ENCODE data around the gene DCUN1D1. TPM values are rescaled to one million over a fixed set of nuclear protein-coding genes. Genes with fewer than 3 reads are reported as not detected.

DCUN1D1 gene
- total and polyA plus RNA-seq, 2 of the 8 experiments (the other 6 are each of a cell fraction or from before 2014, with no cell fraction given) = 6.8 to 70.3 TPM

GRCh38 chr3:182895513-182896112 is 84.7 kb downstream of the DCUN1D1 start:
- H2BK20ac ChIP-seq (ENCODE audit: low read length) = no peak overlapping the region
- H3K79me1 ChIP-seq (ENCODE audit: low read depth, low read length) = no peaks in the 10 kb centered on the region
- no peaks in the 10 kb centered on the region for H3K79me2 ChIP-seq (ENCODE audit: control insufficient read depth in 1 of 2, insufficient read depth in 2 of 2, low read length in 2 of 2)
- H2AFZ ChIP-seq (ENCODE audit: low read length) = no peak overlapping the region
- H4K91ac ChIP-seq (replicated peaks; ENCODE audit: insufficient read length, low read length) = no peak overlapping the region
- H2BK12ac ChIP-seq (ENCODE audit: low read depth, low read length) = no peak overlapping the region
- H4K5ac ChIP-seq (ENCODE audit: insufficient read length, low read depth, low read length) = no peak overlapping the region
- no peak overlapping the region for H3K23ac ChIP-seq (ENCODE audit: insufficient read length)
- no peak overlapping the region for H2BK120ac ChIP-seq (replicated peaks; ENCODE audit: low read depth, low read length)
- no peaks in the 10 kb centered on the region for H3K27me3 ChIP-seq (replicated peaks in 1 of 4; ENCODE audit: control insufficient read depth in 3 of 4, extremely low read depth in 1 of 4, insufficient read depth in 3 of 4, low read length in 3 of 4)
- DNase-seq (ENCODE audit: low read depth in 1 of 2, low spot score in 2 of 2) (no peak), FAIRE-seq (no peak)
- H2AK5ac ChIP-seq (ENCODE audit: low read depth, low read length) = no peak overlapping the region
- no peak overlapping the region for H3K4me3 ChIP-seq (ENCODE audit: extremely low read depth in 1 of 4, insufficient read depth in 2 of 4, low read depth in 3 of 4, low read length in 4 of 4)
- H3K18ac ChIP-seq (ENCODE audit: extremely low read depth, low read length) = no peak overlapping the region
- no peaks in the 10 kb centered on the region for H3K4me1 ChIP-seq (replicated peaks in 1 of 4; ENCODE audit: control insufficient read depth in 3 of 4, insufficient read depth in 4 of 4, low read length in 3 of 4)
- H3K4ac ChIP-seq (replicated peaks; ENCODE audit: insufficient read length, low read depth, low read length) = no peak overlapping the region
- H3K9ac ChIP-seq (replicated peaks in 1 of 4; ENCODE audit: extremely low read depth in 1 of 4, low read depth in 3 of 4, low read length in 3 of 4) = no peak overlapping the region
- H3K23me2 ChIP-seq (ENCODE audit: low read depth, low read length) = no peaks in the 10 kb centered on the region
- H3K9me3 ChIP-seq (ENCODE audit: insufficient read depth in 2 of 2, low read depth in 1 of 2, low read length in 1 of 2) = no peaks in the 10 kb centered on the region
- POLR2A ChIA-PET (ENCODE audit: partially characterized antibody) = no interaction called here
- 0 out of 8 replicates have a peak, but pooled peaks cover 0 to 3% (median 0%) of the 10 kb centered on the region in 4 experiments for H3K36me3 ChIP-seq (ENCODE audit: control insufficient read depth in 2 of 4, insufficient read depth in 4 of 4, low read length in 3 of 4)
- no peak overlapping the region for H4K8ac ChIP-seq (ENCODE audit: extremely low read depth, insufficient read depth, low read length)
- H3K27ac ChIP-seq (ENCODE audit: low read depth, low read length) = no peak overlapping the region
- H4K20me1 ChIP-seq (replicated peaks in 1 of 2; ENCODE audit: control insufficient read depth in 1 of 2, insufficient read depth in 2 of 2, low read length in 2 of 2) = no peaks in the 10 kb centered on the region
- H3K56ac ChIP-seq (replicated peaks; ENCODE audit: insufficient read length, low read depth, low read length) = no peak overlapping the region
- no peak overlapping the region for H3K4me2 ChIP-seq (ENCODE audit: insufficient read depth in 1 of 2, low read depth in 2 of 2, low read length in 2 of 2)
- H2BK5ac ChIP-seq (ENCODE audit: low read depth, low read length) = no peak overlapping the region
- CTCF ChIA-PET (ENCODE audit: partially characterized antibody) = no interaction called here
- no peak overlapping the region for H2BK15ac ChIP-seq (ENCODE audit: low read length)
- H3K14ac ChIP-seq (ENCODE audit: insufficient read length) = no peak overlapping the region
- WGBS, 2 experiments (ENCODE audit: extremely low coverage in 1 of 2, insufficient coverage in 1 of 2, insufficient read length in 1 of 2, insufficient replicate concordance in 2 of 2, low coverage in 1 of 2, low lambda C conversion rate in 2 of 2, missing lambda C conversion rate in 1 of 2) = 86% methylated on average over 8 of the region's 8 CpGs; no CpG with 5 or more reads in 1 of the 2 experiments
- TF ChIP-seq SIX5 (IDR thresholded peaks at IDR 0.05; ENCODE audit: low read depth, low read length) = no peak
- no peak for TF ChIP-seq EP300 (IDR thresholded peaks at IDR 0.05; ENCODE audit: borderline replicate concordance in 1 of 2, low read depth in 2 of 2, low read length in 2 of 2)
- TF ChIP-seq BCL11A (IDR thresholded peaks at IDR 0.05; ENCODE audit: low read depth in 2 of 2, low read length in 2 of 2) = no peak
- no peak for TF ChIP-seq SP4 (IDR thresholded peaks at IDR 0.05; ENCODE audit: low read length)
- no peak for TF ChIP-seq SIN3A (conservative IDR thresholded peaks at IDR 0.05 in 1 of 2, IDR thresholded peaks at IDR 0.05 in 1 of 2; ENCODE audit: low read depth in 1 of 2, low read length in 2 of 2)
- TF ChIP-seq SAP30 (IDR thresholded peaks at IDR 0.05; ENCODE audit: insufficient read depth, insufficient replicate concordance, low read length) = no peak
- no peak for TF ChIP-seq BACH1 (IDR thresholded peaks at IDR 0.05; ENCODE audit: low read length)
- no peak for TF ChIP-seq TAF7 (optimal IDR thresholded peaks at IDR 0.05; ENCODE audit: borderline replicate concordance, low read depth, low read length)
